Measurements from ENCODE around the gene TMEM87A.

TMEM87A gene

GRCh38 chr15:42207674-42208579 lies 65.3 kb downstream of the TMEM87A start, which contains the start of gene VPS39:
VPS39 (minus strand) TSS chr15:42208304; CDS start chr15:42208153, 151 bp downstream.
- Mint-ChIP-seq H3K36me3 (peaks cover 18% of the 10 kb centered on the region), H3K9me3 (no peaks in the 10 kb centered on the region)

GRCh38 chr15:42206406-42206805 lies 66.8 kb downstream of the TMEM87A start:
- Mint-ChIP-seq H3K4me1 (peaks cover 30% of the 10 kb centered on the region), H3K9me3 (no peaks in the 10 kb centered on the region), H3K27ac (peak overlapping the region; percentile 97), H3K27me3 (no peaks in the 10 kb centered on the region), H3K4me3 (peak overlapping the region; percentile 56), H3K36me3 (peaks cover 14% of the 10 kb centered on the region)
- DNase-seq (ENCODE audit: low spot score in 2 of 2) (no peak), ATAC-seq (ENCODE audit: low read depth) (no peak)

More at GRCh38 chr15:42207674-42208579, 65.3 kb downstream of the TMEM87A start, which contains the start of gene VPS39:
- ATAC-seq (ENCODE audit: low read depth) (peak; percentile 98), DNase-seq (ENCODE audit: low spot score in 2 of 2) (peak; percentile 71 to 83)
- Mint-ChIP-seq H3K4me3 (peak within 1 kb of the TSS; percentile 95), H3K27ac (peak within 1 kb of the TSS; percentile 97), H3K4me1 (peaks cover 28% of the 10 kb centered on the region), H3K27me3 (no peaks in the 10 kb centered on the region)

GRCh38 chr15:42203891-42204290 lies 69.3 kb downstream of the TMEM87A start:
- ATAC-seq (ENCODE audit: low read depth) = no peak
- DNase-seq (ENCODE audit: low spot score in 2 of 2) = no peak
- no peak overlapping the region for H3K4me3 Mint-ChIP-seq
- no peaks in the 10 kb centered on the region for H3K27me3 Mint-ChIP-seq
- no peak overlapping the region for H3K27ac Mint-ChIP-seq
- peaks cover 33% of the 10 kb centered on the region for H3K4me1 Mint-ChIP-seq
- peaks cover 17% of the 10 kb centered on the region for H3K36me3 Mint-ChIP-seq
- no peaks in the 10 kb centered on the region for H3K9me3 Mint-ChIP-seq

GRCh38 chr15:42202653-42203052 lies 70.6 kb downstream of the TMEM87A start:
- Mint-ChIP-seq H3K4me1 (peaks cover 28% of the 10 kb centered on the region), H3K9me3 (no peaks in the 10 kb centered on the region), H3K27ac (no peak overlapping the region), H3K27me3 (no peaks in the 10 kb centered on the region), H3K4me3 (no peak overlapping the region), H3K36me3 (peaks cover 18% of the 10 kb centered on the region)
- DNase-seq (ENCODE audit: low spot score in 2 of 2) (no peak), ATAC-seq (ENCODE audit: low read depth) (no peak)

GRCh38 chr15:42201801-42202200 lies 71.4 kb downstream of the TMEM87A start:
- ATAC-seq (ENCODE audit: low read depth) (no peak), DNase-seq (ENCODE audit: low spot score in 2 of 2) (no peak)
- Mint-ChIP-seq H3K9me3 (no peaks in the 10 kb centered on the region), H3K27me3 (no peaks in the 10 kb centered on the region), H3K27ac (no peak overlapping the region), H3K4me3 (no peak overlapping the region), H3K36me3 (peaks cover 23% of the 10 kb centered on the region), H3K4me1 (peaks cover 21% of the 10 kb centered on the region)

GRCh38 chr15:42199126-42199525 lies 74.1 kb downstream of the TMEM87A start:
- Mint-ChIP-seq H3K36me3 (peaks cover 30% of the 10 kb centered on the region), H3K4me3 (no peak overlapping the region), H3K9me3 (peaks cover 2% of the 10 kb centered on the region), H3K27me3 (no peaks in the 10 kb centered on the region), H3K27ac (no peak overlapping the region), H3K4me1 (peaks cover 5% of the 10 kb centered on the region)
- ATAC-seq (ENCODE audit: low read depth) (no peak), DNase-seq (ENCODE audit: low spot score in 2 of 2) (no peak)

GRCh38 chr15:42198516-42198915 lies 74.7 kb downstream of the TMEM87A start:
- Mint-ChIP-seq H3K4me1 (peaks cover 5% of the 10 kb centered on the region), H3K4me3 (no peak overlapping the region), H3K27me3 (no peaks in the 10 kb centered on the region), H3K9me3 (peaks cover 2% of the 10 kb centered on the region), H3K27ac (no peak overlapping the region), H3K36me3 (peaks cover 30% of the 10 kb centered on the region)
- ATAC-seq (ENCODE audit: low read depth) = no peak
- DNase-seq (ENCODE audit: low spot score in 2 of 2) = no peak

GRCh38 chr15:42194513-42194912 lies 78.7 kb downstream of the TMEM87A start:
- peaks cover 12% of the 10 kb centered on the region for H3K4me1 Mint-ChIP-seq
- H3K9me3 Mint-ChIP-seq = peaks cover 2% of the 10 kb centered on the region
- no peak overlapping the region for H3K27ac Mint-ChIP-seq
- no peak for ATAC-seq (ENCODE audit: low read depth)
- H3K4me3 Mint-ChIP-seq = no peak overlapping the region
- no peaks in the 10 kb centered on the region for H3K27me3 Mint-ChIP-seq
- peaks cover 40% of the 10 kb centered on the region for H3K36me3 Mint-ChIP-seq
- no peak for DNase-seq (ENCODE audit: low spot score in 2 of 2)

- H3K4me3 Mint-ChIP-seq = no peak overlapping the region
- DNase-seq (ENCODE audit: low spot score in 2 of 2) (no peak), ATAC-seq (ENCODE audit: low read depth) (no peak)
- peaks cover 2% of the 10 kb centered on the region for H3K9me3 Mint-ChIP-seq
- H3K27me3 Mint-ChIP-seq = no peaks in the 10 kb centered on the region
- H3K27ac Mint-ChIP-seq = no peak overlapping the region
- peaks cover 12% of the 10 kb centered on the region for H3K4me1 Mint-ChIP-seq
- peaks cover 42% of the 10 kb centered on the region for H3K36me3 Mint-ChIP-seq
Measured at GRCh38 chr15:42193383-42193782, 79.8 kb downstream of the TMEM87A start.

- H3K9me3 Mint-ChIP-seq = peaks cover 2% of the 10 kb centered on the region
- peak overlapping the region; percentile 35 for H3K4me3 Mint-ChIP-seq
- ATAC-seq (ENCODE audit: low read depth) (peak; percentile 73), DNase-seq (ENCODE audit: low spot score in 2 of 2) (no peak)
- H3K27me3 Mint-ChIP-seq = no peaks in the 10 kb centered on the region
- H3K4me1 Mint-ChIP-seq = peaks cover 12% of the 10 kb centered on the region
- peaks cover 41% of the 10 kb centered on the region for H3K36me3 Mint-ChIP-seq
- peak overlapping the region; percentile 89 for H3K27ac Mint-ChIP-seq
Measured at GRCh38 chr15:42191610-42192346, 81.5 kb downstream of the TMEM87A start.

GRCh38 chr15:42190370-42190769 lies 82.9 kb downstream of the TMEM87A start:
- no peak overlapping the region for H3K27ac Mint-ChIP-seq
- no peak for DNase-seq (ENCODE audit: low spot score in 2 of 2)
- no peaks in the 10 kb centered on the region for H3K9me3 Mint-ChIP-seq
- ATAC-seq (ENCODE audit: low read depth) = no peak
- peaks cover 12% of the 10 kb centered on the region for H3K4me1 Mint-ChIP-seq
- peaks cover 39% of the 10 kb centered on the region for H3K36me3 Mint-ChIP-seq
- H3K27me3 Mint-ChIP-seq = no peaks in the 10 kb centered on the region
- no peak overlapping the region for H3K4me3 Mint-ChIP-seq

GRCh38 chr15:42185801-42186200 lies 87.4 kb downstream of the TMEM87A start:
- peaks cover 52% of the 10 kb centered on the region for H3K36me3 Mint-ChIP-seq
- DNase-seq (ENCODE audit: low spot score in 2 of 2) = no peak

GRCh38 chr15:42184736-42185135 lies 88.5 kb downstream of the TMEM87A start:
- ATAC-seq (ENCODE audit: low read depth) = no peak
- Mint-ChIP-seq H3K27ac (no peak overlapping the region), H3K36me3 (peaks cover 50% of the 10 kb centered on the region), H3K4me1 (peaks cover 6% of the 10 kb centered on the region), H3K27me3 (no peaks in the 10 kb centered on the region), H3K9me3 (no peaks in the 10 kb centered on the region), H3K4me3 (no peak overlapping the region)
- no peak for DNase-seq (ENCODE audit: low spot score in 2 of 2)

More at GRCh38 chr15:42185801-42186200, 87.4 kb downstream of the TMEM87A start:
- H3K4me3 Mint-ChIP-seq = no peak overlapping the region
- no peaks in the 10 kb centered on the region for H3K9me3 Mint-ChIP-seq
- peaks cover 6% of the 10 kb centered on the region for H3K4me1 Mint-ChIP-seq
- no peaks in the 10 kb centered on the region for H3K27me3 Mint-ChIP-seq
- H3K27ac Mint-ChIP-seq = no peak overlapping the region
- ATAC-seq (ENCODE audit: low read depth) = no peak

- no peak overlapping the region for H3K4me3 Mint-ChIP-seq
- H3K27ac Mint-ChIP-seq = no peak overlapping the region
- ATAC-seq (ENCODE audit: low read depth) (peak; percentile 50), DNase-seq (ENCODE audit: low spot score in 2 of 2) (no peak)
- no peaks in the 10 kb centered on the region for H3K27me3 Mint-ChIP-seq
- H3K9me3 Mint-ChIP-seq = no peaks in the 10 kb centered on the region
- H3K4me1 Mint-ChIP-seq = peaks cover 6% of the 10 kb centered on the region
- peaks cover 49% of the 10 kb centered on the region for H3K36me3 Mint-ChIP-seq
Measured at GRCh38 chr15:42184296-42184695, 88.9 kb downstream of the TMEM87A start.

All from memory B cell (primary cell).